ENCODE data around the gene NTSR1. TPM values are rescaled to one million over a fixed set of nuclear protein-coding genes. Genes with fewer than 3 reads are reported as not detected.

NTSR1 gene
- total RNA-seq, 1 experiment from 2014 or later: 0.16 TPM

- Mint-ChIP-seq H3K4me3 (ENCODE audit: unreplicated experiment) (no peak overlapping the region), H3K27me3 (ENCODE audit: insufficient read depth, unreplicated experiment) (peaks cover 47% of the 10 kb centered on the region), H3K9me3 (ENCODE audit: unreplicated experiment) (peaks cover 22% of the 10 kb centered on the region), H3K27ac (ENCODE audit: unreplicated experiment) (no peak overlapping the region), H3K4me1 (ENCODE audit: low read depth, unreplicated experiment) (no peaks in the 10 kb centered on the region), H3K36me3 (ENCODE audit: insufficient read depth, unreplicated experiment) (no peaks in the 10 kb centered on the region)
- TF ChIP-seq, protein P1, sequence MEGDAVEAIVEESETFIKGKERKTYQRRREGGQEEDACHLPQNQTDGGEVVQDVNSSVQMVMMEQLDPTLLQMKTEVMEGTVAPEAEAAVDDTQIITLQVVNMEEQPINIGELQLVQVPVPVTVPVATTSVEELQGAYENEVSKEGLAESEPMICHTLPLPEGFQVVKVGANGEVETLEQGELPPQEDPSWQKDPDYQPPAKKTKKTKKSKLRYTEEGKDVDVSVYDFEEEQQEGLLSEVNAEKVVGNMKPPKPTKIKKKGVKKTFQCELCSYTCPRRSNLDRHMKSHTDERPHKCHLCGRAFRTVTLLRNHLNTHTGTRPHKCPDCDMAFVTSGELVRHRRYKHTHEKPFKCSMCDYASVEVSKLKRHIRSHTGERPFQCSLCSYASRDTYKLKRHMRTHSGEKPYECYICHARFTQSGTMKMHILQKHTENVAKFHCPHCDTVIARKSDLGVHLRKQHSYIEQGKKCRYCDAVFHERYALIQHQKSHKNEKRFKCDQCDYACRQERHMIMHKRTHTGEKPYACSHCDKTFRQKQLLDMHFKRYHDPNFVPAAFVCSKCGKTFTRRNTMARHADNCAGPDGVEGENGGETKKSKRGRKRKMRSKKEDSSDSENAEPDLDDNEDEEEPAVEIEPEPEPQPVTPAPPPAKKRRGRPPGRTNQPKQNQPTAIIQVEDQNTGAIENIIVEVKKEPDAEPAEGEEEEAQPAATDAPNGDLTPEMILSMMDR (IDR thresholded peaks at IDR 0.05; ENCODE audit: insufficient read depth in 1 of 2, low read depth in 1 of 2, low read length in 1 of 2, severe bottlenecking in 1 of 2, unreplicated experiment in 1 of 2): no peak
- BruUV-seq (replicated peaks): no TSS peak
- no peaks in the 10 kb centered on the region for H3K36me3 ChIP-seq (ENCODE audit: control insufficient read depth, insufficient read depth, low read length)
- peaks cover 9% of the 10 kb centered on the region for H3K27me3 ChIP-seq (replicated peaks; ENCODE audit: control insufficient read depth, insufficient read depth, low read length)
- intact Hi-C loops (cut with micrococcal nuclease; ENCODE audit: unreplicated experiment): no loop called here
- H3K4me1 ChIP-seq: no peaks in the 10 kb centered on the region
- H3K4me3 ChIP-seq (ENCODE audit: low read depth, low read length): no peak overlapping the region
- DNase-seq: no peak
- ChIA-PET POLR2A (no interaction called here), CTCF (no interaction called here)
- peaks cover 15% of the 10 kb centered on the region for H3K9me3 ChIP-seq
These were observed 9.3 kb downstream of the NTSR1 start for GRCh38 chr20:62717933-62718332.

GRCh38 chr20:62718546-62718945 lies 9.9 kb downstream of the NTSR1 start:
- Mint-ChIP-seq H3K9me3 (ENCODE audit: unreplicated experiment) (peaks cover 22% of the 10 kb centered on the region), H3K4me3 (ENCODE audit: unreplicated experiment) (no peak overlapping the region), H3K27ac (ENCODE audit: unreplicated experiment) (no peak overlapping the region), H3K4me1 (ENCODE audit: low read depth, unreplicated experiment) (no peaks in the 10 kb centered on the region), H3K36me3 (ENCODE audit: insufficient read depth, unreplicated experiment) (no peaks in the 10 kb centered on the region), H3K27me3 (ENCODE audit: insufficient read depth, unreplicated experiment) (peaks cover 52% of the 10 kb centered on the region)
- TF ChIP-seq, protein P1 (IDR thresholded peaks at IDR 0.05; ENCODE audit: insufficient read depth in 1 of 2, low read depth in 1 of 2, low read length in 1 of 2, severe bottlenecking in 1 of 2, unreplicated experiment in 1 of 2): no peak
- intact Hi-C loops (cut with micrococcal nuclease; ENCODE audit: unreplicated experiment): no loop called here
- no peaks in the 10 kb centered on the region for H3K4me1 ChIP-seq
- ChIA-PET CTCF (no interaction called here), POLR2A (no interaction called here)
- no peak for DNase-seq
- peaks cover 7% of the 10 kb centered on the region for H3K27me3 ChIP-seq (replicated peaks; ENCODE audit: control insufficient read depth, insufficient read depth, low read length)
- H3K4me3 ChIP-seq (ENCODE audit: low read depth, low read length): no peak overlapping the region
- no TSS peak for BruUV-seq (replicated peaks)
- H3K36me3 ChIP-seq (ENCODE audit: control insufficient read depth, insufficient read depth, low read length): no peaks in the 10 kb centered on the region
- peaks cover 15% of the 10 kb centered on the region for H3K9me3 ChIP-seq

DNA sequence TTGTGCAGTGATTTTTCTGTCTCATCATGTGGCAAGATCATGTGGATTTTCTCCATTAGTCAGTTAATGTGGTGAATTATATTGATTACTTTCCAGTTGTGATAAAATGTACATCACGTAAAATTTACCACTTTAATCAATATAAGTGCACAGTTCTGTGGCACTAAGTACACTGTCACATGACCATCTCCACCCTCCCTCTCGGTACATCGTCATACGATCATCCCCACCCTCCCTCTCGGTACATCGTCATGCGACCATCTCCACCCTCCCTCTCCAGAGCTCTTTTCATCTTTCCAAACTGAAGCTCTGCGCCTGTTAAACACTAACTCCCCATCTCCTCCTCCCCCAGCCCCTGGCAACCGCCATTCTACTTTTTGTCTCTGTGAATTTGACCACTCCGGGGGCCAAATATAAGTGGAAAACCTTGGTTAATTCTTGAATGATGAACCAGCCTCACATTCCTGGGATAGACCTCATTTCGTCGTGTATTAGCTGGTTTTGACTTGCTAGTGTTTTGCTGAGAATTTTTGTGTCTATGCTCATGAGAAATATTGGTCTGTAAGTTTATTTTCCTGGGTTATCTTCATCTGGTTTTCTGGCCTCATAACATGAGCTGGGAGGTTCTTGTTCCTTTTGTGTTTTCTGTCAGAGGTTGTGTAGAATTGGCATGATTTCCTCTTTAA lies 10.8 kb downstream of the NTSR1 start:
- Mint-ChIP-seq H3K36me3 (ENCODE audit: insufficient read depth, unreplicated experiment) (no peaks in the 10 kb centered on the region), H3K4me1 (ENCODE audit: low read depth, unreplicated experiment) (no peaks in the 10 kb centered on the region)

More for the DNA sequence above, 10.8 kb downstream of the NTSR1 start:
- no peaks in the 10 kb centered on the region for H3K4me1 ChIP-seq
- no TSS peak for BruUV-seq (replicated peaks)
- TF ChIP-seq, protein P1 (IDR thresholded peaks at IDR 0.05; ENCODE audit: insufficient read depth in 1 of 2, low read depth in 1 of 2, low read length in 1 of 2, severe bottlenecking in 1 of 2, unreplicated experiment in 1 of 2): no peak
- H3K9me3 ChIP-seq: peaks cover 15% of the 10 kb centered on the region
- Mint-ChIP-seq H3K9me3 (ENCODE audit: unreplicated experiment) (peaks cover 22% of the 10 kb centered on the region), H3K27me3 (ENCODE audit: insufficient read depth, unreplicated experiment) (peaks cover 48% of the 10 kb centered on the region), H3K27ac (ENCODE audit: unreplicated experiment) (no peak overlapping the region), H3K4me3 (ENCODE audit: unreplicated experiment) (no peak overlapping the region)
- intact Hi-C loops (cut with micrococcal nuclease; ENCODE audit: unreplicated experiment): no loop called here
- H3K4me3 ChIP-seq (ENCODE audit: low read depth, low read length): no peak overlapping the region
- ChIA-PET POLR2A (interaction anchor here (0.6 kb wide), 1 partner anchor 12 kb away, joined by 5 read pairs; no protein-coding TSS in a partner anchor), CTCF (no interaction called here)
- H3K27me3 ChIP-seq (replicated peaks; ENCODE audit: control insufficient read depth, insufficient read depth, low read length): peaks cover 9% of the 10 kb centered on the region
- no peaks in the 10 kb centered on the region for H3K36me3 ChIP-seq (ENCODE audit: control insufficient read depth, insufficient read depth, low read length)
- no peak for DNase-seq
